Measurements from ENCODE around the gene FAM222B. TPM values are rescaled to one million over a fixed set of nuclear protein-coding genes. Genes with fewer than 3 reads are reported as not detected.
A peak's percentile ranks its signal among the peaks of the same experiment; 100 is the strongest.

Gene FAM222B
- total RNA-seq = 10 to 100 TPM; 23.5 to 26.4 (median 24.9) TPM

GRCh38 chr17:28842282-28843012 lies at the start of gene FAM222B:
TSS of gene FAM222B (minus strand) at chr17:28842790. CDS start at chr17:28766667, 76,123 bp downstream.
- Mint-ChIP-seq H3K27me3 (ENCODE audit: low read depth) (no peaks in the 10 kb centered on the region), H3K9me3 (no peaks in the 10 kb centered on the region), H3K4me1 (ENCODE audit: low read depth) (peaks cover 24% of the 10 kb centered on the region), H3K36me3 (ENCODE audit: insufficient read depth) (peaks cover 6% of the 10 kb centered on the region), H3K4me3 (peak within 1 kb of the TSS; percentile 99)
- ATAC-seq = peak; percentile 99 to 100
- DNase-seq = peak; percentile 76

GRCh38 chr17:28892024-28892423 lies 49.4 kb upstream of the FAM222B start:
- peaks cover 61% of the 10 kb centered on the region for H3K4me1 Mint-ChIP-seq (ENCODE audit: low read depth)
- ATAC-seq (no peak), DNase-seq (no peak)
- H3K27me3 Mint-ChIP-seq (ENCODE audit: low read depth) = no peaks in the 10 kb centered on the region
- H3K4me3 Mint-ChIP-seq = no peak overlapping the region
- H3K9me3 Mint-ChIP-seq = no peaks in the 10 kb centered on the region
- peaks cover 7% of the 10 kb centered on the region for H3K36me3 Mint-ChIP-seq (ENCODE audit: insufficient read depth)

GRCh38 chr17:28891201-28891600 lies 48.6 kb upstream of the FAM222B start:
- DNase-seq (no peak), ATAC-seq (no peak)
- H3K9me3 Mint-ChIP-seq = no peaks in the 10 kb centered on the region
- H3K4me1 Mint-ChIP-seq (ENCODE audit: low read depth) = peaks cover 54% of the 10 kb centered on the region
- no peak overlapping the region for H3K4me3 Mint-ChIP-seq
- peaks cover 7% of the 10 kb centered on the region for H3K36me3 Mint-ChIP-seq (ENCODE audit: insufficient read depth)
- H3K27me3 Mint-ChIP-seq (ENCODE audit: low read depth) = no peaks in the 10 kb centered on the region

- Mint-ChIP-seq H3K36me3 (ENCODE audit: insufficient read depth) (peaks cover 8% of the 10 kb centered on the region), H3K27me3 (ENCODE audit: low read depth) (no peaks in the 10 kb centered on the region), H3K4me1 (ENCODE audit: low read depth) (peaks cover 46% of the 10 kb centered on the region), H3K9me3 (no peaks in the 10 kb centered on the region), H3K4me3 (no peak overlapping the region)
- DNase-seq (no peak), ATAC-seq (no peak)
Measured at GRCh38 chr17:28889996-28890395, 47.4 kb upstream of the FAM222B start.

- peaks cover 14% of the 10 kb centered on the region for H3K36me3 Mint-ChIP-seq (ENCODE audit: insufficient read depth)
- no peak overlapping the region for H3K4me3 Mint-ChIP-seq
- no peaks in the 10 kb centered on the region for H3K9me3 Mint-ChIP-seq
- DNase-seq (no peak), ATAC-seq (no peak)
- no peaks in the 10 kb centered on the region for H3K27me3 Mint-ChIP-seq (ENCODE audit: low read depth)
- H3K4me1 Mint-ChIP-seq (ENCODE audit: low read depth) = peaks cover 46% of the 10 kb centered on the region
Measured at GRCh38 chr17:28888832-28889231, 46.2 kb upstream of the FAM222B start.

GRCh38 chr17:28887871-28888471 lies 45.4 kb upstream of the FAM222B start:
- peaks cover 19% of the 10 kb centered on the region for H3K36me3 Mint-ChIP-seq (ENCODE audit: insufficient read depth)
- no peaks in the 10 kb centered on the region for H3K9me3 Mint-ChIP-seq
- no peaks in the 10 kb centered on the region for H3K27me3 Mint-ChIP-seq (ENCODE audit: low read depth)
- H3K4me3 Mint-ChIP-seq = no peak overlapping the region
- H3K4me1 Mint-ChIP-seq (ENCODE audit: low read depth) = peaks cover 38% of the 10 kb centered on the region
- DNase-seq (no peak), ATAC-seq (no peak)

- H3K36me3 Mint-ChIP-seq (ENCODE audit: insufficient read depth) = peaks cover 25% of the 10 kb centered on the region
- peaks cover 21% of the 10 kb centered on the region for H3K4me1 Mint-ChIP-seq (ENCODE audit: low read depth)
- H3K4me3 Mint-ChIP-seq = no peak overlapping the region
- ATAC-seq = no peak
- DNase-seq = no peak
- H3K27me3 Mint-ChIP-seq (ENCODE audit: low read depth) = no peaks in the 10 kb centered on the region
- H3K9me3 Mint-ChIP-seq = no peaks in the 10 kb centered on the region
Measured at GRCh38 chr17:28885951-28886350, 43.4 kb upstream of the FAM222B start.

- no peak for ATAC-seq
- H3K9me3 Mint-ChIP-seq = no peaks in the 10 kb centered on the region
Measured at GRCh38 chr17:28885363-28885762, 42.8 kb upstream of the FAM222B start.

GRCh38 chr17:28883967-28884702 lies 41.5 kb upstream of the FAM222B start:
- Mint-ChIP-seq H3K36me3 (ENCODE audit: insufficient read depth) (peaks cover 30% of the 10 kb centered on the region), H3K4me3 (no peak overlapping the region), H3K9me3 (no peaks in the 10 kb centered on the region), H3K4me1 (ENCODE audit: low read depth) (peaks cover 11% of the 10 kb centered on the region), H3K27me3 (ENCODE audit: low read depth) (no peaks in the 10 kb centered on the region)
- ATAC-seq (no peak), DNase-seq (no peak)

More at GRCh38 chr17:28885363-28885762, 42.8 kb upstream of the FAM222B start:
- Mint-ChIP-seq H3K36me3 (ENCODE audit: insufficient read depth) (peaks cover 24% of the 10 kb centered on the region), H3K4me1 (ENCODE audit: low read depth) (peaks cover 17% of the 10 kb centered on the region), H3K27me3 (ENCODE audit: low read depth) (no peaks in the 10 kb centered on the region), H3K4me3 (no peak overlapping the region)
- DNase-seq = no peak

GRCh38 chr17:28882154-28882895 lies 39.7 kb upstream of the FAM222B start:
- ATAC-seq (no peak), DNase-seq (no peak)
- Mint-ChIP-seq H3K36me3 (ENCODE audit: insufficient read depth) (peaks cover 38% of the 10 kb centered on the region), H3K4me3 (no peak overlapping the region), H3K27me3 (ENCODE audit: low read depth) (no peaks in the 10 kb centered on the region), H3K9me3 (no peaks in the 10 kb centered on the region), H3K4me1 (ENCODE audit: low read depth) (peaks cover 13% of the 10 kb centered on the region)

- DNase-seq = no peak
- ATAC-seq = no peak
- Mint-ChIP-seq H3K27me3 (ENCODE audit: low read depth) (no peaks in the 10 kb centered on the region), H3K4me3 (no peak overlapping the region), H3K4me1 (ENCODE audit: low read depth) (peaks cover 13% of the 10 kb centered on the region), H3K36me3 (ENCODE audit: insufficient read depth) (peaks cover 38% of the 10 kb centered on the region), H3K9me3 (no peaks in the 10 kb centered on the region)
Measured at GRCh38 chr17:28881533-28882056, 39.0 kb upstream of the FAM222B start.

GRCh38 chr17:28880572-28880945 lies 38.0 kb upstream of the FAM222B start:
- H3K9me3 Mint-ChIP-seq = no peaks in the 10 kb centered on the region
- peaks cover 22% of the 10 kb centered on the region for H3K4me1 Mint-ChIP-seq (ENCODE audit: low read depth)
- ATAC-seq (no peak), DNase-seq (no peak)
- H3K27me3 Mint-ChIP-seq (ENCODE audit: low read depth) = no peaks in the 10 kb centered on the region
- H3K36me3 Mint-ChIP-seq (ENCODE audit: insufficient read depth) = peaks cover 38% of the 10 kb centered on the region
- no peak overlapping the region for H3K4me3 Mint-ChIP-seq

GRCh38 chr17:28879886-28880571 lies 37.4 kb upstream of the FAM222B start:
- Mint-ChIP-seq H3K27me3 (ENCODE audit: low read depth) (no peaks in the 10 kb centered on the region), H3K4me1 (ENCODE audit: low read depth) (peaks cover 21% of the 10 kb centered on the region), H3K36me3 (ENCODE audit: insufficient read depth) (peaks cover 37% of the 10 kb centered on the region), H3K9me3 (no peaks in the 10 kb centered on the region), H3K4me3 (no peak overlapping the region)
- ATAC-seq (no peak), DNase-seq (no peak)
